DMS53 treated with DMSO at 0.1 percent for 48 hours (cell line): Measurements from ENCODE around the gene HPSE2.

Experiments
- DNase-seq: peaks from one replicate; lab custom pipeline; 2025; ENCODE audit not compliant: unreplicated experiment; lab: John Stamatoyannopoulos, UW

The HPSE2 gene

GRCh38 chr10:98628206-98628605 is 607.4 kb downstream of the HPSE2 start:
- no peak for DNase-seq

GRCh38 chr10:98627711-98628110 is 607.9 kb downstream of the HPSE2 start:
- DNase-seq = no peak

GRCh38 chr10:98624963-98625362 is 610.7 kb downstream of the HPSE2 start:
- no peak for DNase-seq

- DNase-seq = no peak
These were observed 612.5 kb downstream of the HPSE2 start for GRCh38 chr10:98623176-98623575.

DNA sequence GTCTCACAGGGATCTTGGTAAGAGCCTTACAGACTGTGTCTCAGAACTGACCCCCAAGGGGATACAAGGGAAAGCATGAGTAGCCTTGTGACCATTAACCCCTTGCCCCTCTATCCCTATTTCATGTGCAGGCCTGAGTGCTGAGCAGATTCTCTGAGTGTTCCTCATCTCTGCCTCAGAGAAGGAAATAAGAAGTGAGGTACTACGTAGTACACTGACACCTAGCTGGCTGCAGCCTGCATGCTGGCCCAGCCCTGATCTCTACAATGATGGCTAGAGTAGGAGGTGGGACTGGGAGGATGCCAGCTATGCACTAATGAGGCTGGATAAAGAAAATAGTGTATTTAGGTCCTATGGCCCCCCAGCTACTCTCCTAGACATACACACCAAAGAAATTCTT is 614.0 kb downstream of the HPSE2 start:
- DNase-seq = no peak

DNA sequence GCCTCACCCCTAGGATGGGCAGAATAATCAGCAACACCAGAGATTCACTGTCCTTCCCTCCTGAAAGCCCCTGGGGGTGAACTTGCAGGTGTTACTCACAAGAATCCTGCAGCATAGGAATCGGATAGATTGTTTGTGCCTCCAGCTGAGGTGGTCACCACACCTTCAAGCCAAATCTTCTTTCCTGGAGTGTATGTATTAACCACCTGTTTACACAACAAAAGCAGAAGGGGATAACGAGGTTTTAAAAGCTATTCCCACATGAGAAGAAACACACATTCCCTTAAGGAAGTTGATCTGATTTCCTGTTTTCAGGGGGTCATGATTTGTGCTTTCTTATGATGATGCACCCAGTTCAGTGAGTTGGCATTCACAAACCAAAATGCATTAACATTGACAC is 615.1 kb downstream of the HPSE2 start:
- no peak for DNase-seq

- no peak for DNase-seq
These were observed 616.2 kb downstream of the HPSE2 start for GRCh38 chr10:98619446-98619845.

DNA sequence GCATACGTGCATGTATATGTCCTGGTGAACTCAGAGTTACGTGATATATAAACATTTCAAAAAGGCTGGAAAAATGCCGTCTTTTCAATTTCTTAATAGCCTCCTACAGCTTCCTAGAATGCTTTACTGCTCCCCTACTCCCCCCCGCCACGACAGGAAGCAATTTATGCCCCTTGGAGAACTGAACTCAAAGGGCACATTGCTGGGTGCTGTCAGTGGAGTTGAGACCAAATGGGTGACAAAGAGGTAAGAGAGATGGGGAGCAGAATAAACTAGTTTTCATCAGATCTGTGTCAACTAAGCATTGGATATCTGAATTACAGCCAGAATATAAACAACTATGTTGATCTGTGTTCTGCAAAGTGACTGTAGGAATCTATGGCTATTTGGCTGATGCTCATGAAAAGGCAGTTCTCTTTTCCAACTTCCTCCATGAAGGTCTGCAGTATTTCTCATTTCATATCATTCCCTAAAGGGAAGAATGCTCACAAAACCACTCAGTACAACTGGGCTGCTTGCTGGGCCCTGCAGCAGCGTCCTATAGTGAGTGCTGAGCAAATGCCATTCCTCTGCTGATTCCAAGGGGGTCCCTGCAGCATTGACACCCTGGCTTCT is 617.6 kb downstream of the HPSE2 start:
- DNase-seq = no peak

GRCh38 chr10:98613446-98613845 is 622.2 kb downstream of the HPSE2 start:
- DNase-seq = no peak

GRCh38 chr10:98611436-98611835 is 624.2 kb downstream of the HPSE2 start:
- no peak for DNase-seq

DNA sequence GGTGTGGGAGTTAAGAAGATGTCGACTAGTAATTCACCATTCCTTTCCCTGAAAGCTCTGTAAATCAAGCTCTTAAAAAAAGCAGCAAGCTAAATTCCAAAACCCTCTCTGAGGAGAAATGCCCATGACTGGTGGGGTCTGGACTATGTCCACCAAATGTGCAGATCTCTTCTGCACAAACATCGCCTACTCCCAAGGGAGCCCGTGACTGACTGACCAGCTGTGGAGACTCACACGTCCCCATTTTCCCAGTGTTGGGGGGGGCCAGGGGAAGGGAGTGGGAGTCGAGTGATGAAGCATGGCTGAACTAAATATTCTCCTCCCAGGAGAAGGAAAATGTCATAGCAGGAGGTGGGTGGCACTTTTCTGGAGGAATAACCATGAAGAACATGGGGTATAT is 624.8 kb downstream of the HPSE2 start:
- no peak for DNase-seq

DNA sequence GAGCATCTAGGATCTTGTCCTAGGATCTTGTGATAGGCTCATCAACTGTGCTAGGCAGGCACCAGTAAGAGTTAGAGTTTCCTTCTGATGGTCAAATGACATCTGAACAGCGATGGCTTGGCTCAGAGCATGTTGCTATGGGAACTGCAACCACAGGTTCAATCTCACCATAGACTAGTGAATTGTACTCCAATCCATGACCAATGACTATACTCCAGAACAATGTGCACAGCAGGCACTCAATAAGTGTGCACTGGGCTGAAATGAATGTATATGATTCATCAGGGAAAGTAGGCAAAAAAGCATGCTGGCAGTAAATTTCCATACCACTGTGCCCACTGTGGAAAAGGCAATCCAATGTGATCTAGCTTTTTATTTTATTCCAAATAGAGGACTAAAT is 625.4 kb downstream of the HPSE2 start:
- DNase-seq = no peak

- DNase-seq = no peak
These were observed 626.4 kb downstream of the HPSE2 start for GRCh38 chr10:98609265-98609664.

GRCh38 chr10:98608411-98608810 is 627.2 kb downstream of the HPSE2 start:
- no peak for DNase-seq

GRCh38 chr10:98602224-98602623 is 633.4 kb downstream of the HPSE2 start:
- DNase-seq = no peak

GRCh38 chr10:98599032-98599610 is 636.5 kb downstream of the HPSE2 start:
- no peak for DNase-seq

- no peak for DNase-seq
These were observed 639.2 kb downstream of the HPSE2 start for GRCh38 chr10:98596404-98596803.

- no peak for DNase-seq
These were observed 646.0 kb downstream of the HPSE2 start for GRCh38 chr10:98589691-98590090.

GRCh38 chr10:98589007-98589406 is 646.6 kb downstream of the HPSE2 start:
- DNase-seq = peak; percentile 10

DNA sequence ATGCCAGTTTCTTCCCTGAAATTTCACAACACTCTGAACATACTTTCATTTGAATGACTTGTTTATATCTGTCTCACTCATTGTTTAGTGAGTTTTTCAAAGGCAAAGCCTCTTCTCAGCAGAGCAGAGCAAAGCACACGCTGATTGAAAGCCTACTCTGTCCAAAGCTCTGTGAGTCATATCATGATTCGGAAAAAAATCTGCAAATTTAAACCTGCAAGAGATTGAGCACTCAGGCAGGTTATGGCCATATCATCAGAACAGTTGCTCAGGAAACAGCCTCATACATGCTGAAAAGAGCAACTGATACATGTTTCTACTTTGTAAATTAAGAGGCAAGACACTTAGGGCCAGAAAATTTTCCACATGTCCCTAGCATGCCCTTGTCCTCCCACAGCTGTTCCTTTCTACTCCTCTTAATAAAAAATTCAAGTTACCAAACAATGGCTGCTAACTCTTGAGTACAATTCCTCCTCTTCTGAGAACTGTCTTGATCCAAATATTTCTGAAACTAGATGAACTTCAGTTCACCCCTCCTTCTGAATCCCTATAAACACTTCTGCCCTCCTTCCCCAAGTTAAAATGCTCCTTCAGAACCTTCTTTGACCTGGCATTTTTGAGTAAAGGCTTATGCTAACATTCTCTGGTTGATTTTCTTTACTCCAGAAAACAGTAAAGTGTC is 648.4 kb downstream of the HPSE2 start:
- peak; percentile 93 for DNase-seq

DNA sequence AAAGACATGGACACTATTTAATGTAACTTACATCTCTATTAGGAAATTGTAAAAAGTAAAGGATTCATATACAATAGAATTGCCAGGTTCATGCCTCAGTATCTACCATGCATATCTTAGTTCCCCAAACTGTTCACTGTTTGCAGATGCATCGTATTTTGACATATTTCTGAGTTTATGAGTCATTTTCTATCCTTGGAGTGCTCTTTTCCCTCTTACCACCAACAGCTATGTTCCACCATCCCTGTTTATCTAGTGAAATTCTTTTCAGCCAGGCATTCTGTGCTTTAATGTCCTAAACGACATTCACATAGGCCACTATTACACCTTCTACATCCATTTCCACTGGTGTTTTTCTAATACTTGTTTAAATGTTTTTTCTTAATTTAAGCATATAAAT is 649.6 kb downstream of the HPSE2 start:
- DNase-seq = peak; percentile 34

GRCh38 chr10:98582363-98582762 is 653.3 kb downstream of the HPSE2 start:
- no peak for DNase-seq

DNA sequence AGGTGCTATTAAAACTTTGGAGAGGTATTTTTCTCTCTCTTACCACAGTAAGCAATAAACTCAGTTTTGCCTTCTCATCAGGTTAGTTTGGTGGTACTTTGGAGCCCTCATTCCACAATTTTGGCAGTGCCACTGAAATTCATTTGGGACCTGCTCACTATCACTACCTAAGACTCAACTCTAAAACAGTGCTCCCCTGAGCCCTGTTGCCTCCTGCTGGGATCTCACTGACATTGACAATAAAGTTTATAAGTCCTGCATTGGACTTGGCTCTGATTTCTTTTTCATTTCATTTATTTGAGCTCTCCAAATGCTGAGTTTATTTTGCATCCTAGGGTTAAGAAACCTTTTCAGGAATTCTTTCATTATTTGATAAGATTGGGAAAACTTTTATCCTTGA is 658.1 kb downstream of the HPSE2 start:
- no peak for DNase-seq
